ENCODE measurements around the gene CABP4. TPM values are rescaled to one million over a fixed set of nuclear protein-coding genes. Genes with fewer than 3 reads are reported as not detected.

Gene CABP4
- total RNA-seq, 4 donors from 2014 or later = 1.1 to 5.1 (median 1.8) TPM

DNA sequence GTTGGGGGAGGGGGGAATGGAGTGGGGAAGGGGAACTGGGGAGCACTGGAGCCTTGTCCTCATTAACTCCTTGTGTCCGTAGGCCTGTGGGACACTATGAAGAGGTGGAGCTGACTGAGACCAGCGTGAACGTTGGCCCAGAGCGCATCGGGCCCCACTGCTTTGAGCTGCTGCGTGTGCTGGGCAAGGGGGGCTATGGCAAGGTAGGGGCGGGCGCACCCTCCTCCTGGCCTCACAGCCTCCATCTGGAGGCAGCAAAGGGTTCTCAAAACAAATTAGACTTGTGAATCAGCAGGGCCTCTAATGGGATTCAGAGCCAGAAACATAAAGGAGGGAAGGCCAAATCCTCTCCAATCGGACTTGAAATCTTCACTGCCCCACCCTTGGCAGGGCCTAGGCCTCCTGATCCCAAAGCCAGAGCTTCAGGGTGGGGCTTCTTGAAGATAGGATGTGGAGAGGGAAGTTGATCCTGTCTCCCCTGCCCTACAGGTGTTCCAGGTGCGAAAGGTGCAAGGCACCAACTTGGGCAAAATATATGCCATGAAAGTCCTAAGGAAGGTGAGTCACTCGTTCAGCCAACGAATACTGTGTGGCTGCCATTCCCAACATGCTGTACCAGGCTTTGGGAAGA lies 26.0 kb upstream of the CABP4 start:
- TF ChIP-seq, protein P1, sequence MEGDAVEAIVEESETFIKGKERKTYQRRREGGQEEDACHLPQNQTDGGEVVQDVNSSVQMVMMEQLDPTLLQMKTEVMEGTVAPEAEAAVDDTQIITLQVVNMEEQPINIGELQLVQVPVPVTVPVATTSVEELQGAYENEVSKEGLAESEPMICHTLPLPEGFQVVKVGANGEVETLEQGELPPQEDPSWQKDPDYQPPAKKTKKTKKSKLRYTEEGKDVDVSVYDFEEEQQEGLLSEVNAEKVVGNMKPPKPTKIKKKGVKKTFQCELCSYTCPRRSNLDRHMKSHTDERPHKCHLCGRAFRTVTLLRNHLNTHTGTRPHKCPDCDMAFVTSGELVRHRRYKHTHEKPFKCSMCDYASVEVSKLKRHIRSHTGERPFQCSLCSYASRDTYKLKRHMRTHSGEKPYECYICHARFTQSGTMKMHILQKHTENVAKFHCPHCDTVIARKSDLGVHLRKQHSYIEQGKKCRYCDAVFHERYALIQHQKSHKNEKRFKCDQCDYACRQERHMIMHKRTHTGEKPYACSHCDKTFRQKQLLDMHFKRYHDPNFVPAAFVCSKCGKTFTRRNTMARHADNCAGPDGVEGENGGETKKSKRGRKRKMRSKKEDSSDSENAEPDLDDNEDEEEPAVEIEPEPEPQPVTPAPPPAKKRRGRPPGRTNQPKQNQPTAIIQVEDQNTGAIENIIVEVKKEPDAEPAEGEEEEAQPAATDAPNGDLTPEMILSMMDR (IDR thresholded peaks at IDR 0.05; ENCODE audit: low read depth) = no peak

DNA sequence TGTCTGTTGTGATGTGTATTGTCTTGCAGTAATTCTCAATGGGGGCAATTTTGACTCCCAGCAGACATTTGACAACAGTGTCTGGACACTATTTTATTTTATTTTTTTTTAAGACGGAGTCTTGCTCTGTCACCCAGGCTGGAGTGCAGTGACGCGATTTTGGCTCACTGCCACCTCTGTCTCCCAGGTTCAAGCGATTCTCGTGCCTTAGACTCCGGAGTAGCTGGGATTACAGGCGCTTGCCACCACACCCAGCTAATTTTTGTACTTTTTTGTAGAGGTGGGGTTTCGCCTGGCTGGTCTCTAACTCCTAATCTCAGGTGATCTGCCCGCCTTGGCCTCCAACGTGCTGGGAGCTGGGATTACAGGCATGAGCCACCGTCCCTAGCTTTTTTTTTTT lies 25.4 kb upstream of the CABP4 start:
- TF ChIP-seq, protein P1 (IDR thresholded peaks at IDR 0.05; ENCODE audit: low read depth) = no peak

DNA sequence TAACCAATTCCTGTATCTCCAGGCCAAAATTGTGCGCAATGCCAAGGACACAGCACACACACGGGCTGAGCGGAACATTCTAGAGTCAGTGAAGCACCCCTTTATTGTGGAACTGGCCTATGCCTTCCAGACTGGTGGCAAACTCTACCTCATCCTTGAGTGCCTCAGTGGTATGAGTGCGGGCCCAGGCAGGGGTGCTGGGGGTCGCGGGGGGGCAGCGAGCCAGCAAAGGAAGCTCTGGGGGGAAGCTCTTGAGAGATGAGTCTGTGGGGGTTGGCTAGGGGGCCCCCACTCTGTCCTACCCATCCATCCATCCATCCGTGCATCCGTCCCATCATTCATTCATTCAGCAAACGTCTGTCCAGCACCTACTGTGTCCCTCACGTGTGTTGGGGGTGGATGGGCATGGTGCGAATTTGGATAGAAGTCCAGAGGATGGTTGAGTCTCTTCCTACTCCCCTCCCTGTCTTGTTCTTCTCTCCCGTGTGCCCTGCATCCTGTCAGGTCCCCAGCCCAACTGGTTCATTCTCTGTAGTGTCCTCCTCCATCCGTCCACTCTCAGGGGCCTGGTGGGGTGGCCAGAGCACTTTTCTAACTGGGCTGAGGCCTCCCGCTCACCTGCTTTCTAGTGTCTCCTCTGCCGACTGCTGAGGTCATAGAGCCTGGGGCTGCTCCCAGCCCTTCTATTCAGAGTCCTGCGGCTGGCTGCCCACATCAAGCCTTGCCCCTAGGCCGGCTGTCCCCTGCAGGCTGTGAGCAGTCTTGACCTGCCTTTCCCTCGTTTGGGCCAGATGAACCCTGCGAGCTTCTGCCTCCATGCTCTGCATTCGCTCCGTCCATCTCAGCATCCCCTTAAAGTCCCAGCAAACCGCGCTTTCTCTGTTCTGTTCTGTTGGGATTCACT lies 23.6 kb upstream of the CABP4 start:
- TF ChIP-seq, protein P1 (IDR thresholded peaks at IDR 0.05; ENCODE audit: low read depth) = no peak

DNA sequence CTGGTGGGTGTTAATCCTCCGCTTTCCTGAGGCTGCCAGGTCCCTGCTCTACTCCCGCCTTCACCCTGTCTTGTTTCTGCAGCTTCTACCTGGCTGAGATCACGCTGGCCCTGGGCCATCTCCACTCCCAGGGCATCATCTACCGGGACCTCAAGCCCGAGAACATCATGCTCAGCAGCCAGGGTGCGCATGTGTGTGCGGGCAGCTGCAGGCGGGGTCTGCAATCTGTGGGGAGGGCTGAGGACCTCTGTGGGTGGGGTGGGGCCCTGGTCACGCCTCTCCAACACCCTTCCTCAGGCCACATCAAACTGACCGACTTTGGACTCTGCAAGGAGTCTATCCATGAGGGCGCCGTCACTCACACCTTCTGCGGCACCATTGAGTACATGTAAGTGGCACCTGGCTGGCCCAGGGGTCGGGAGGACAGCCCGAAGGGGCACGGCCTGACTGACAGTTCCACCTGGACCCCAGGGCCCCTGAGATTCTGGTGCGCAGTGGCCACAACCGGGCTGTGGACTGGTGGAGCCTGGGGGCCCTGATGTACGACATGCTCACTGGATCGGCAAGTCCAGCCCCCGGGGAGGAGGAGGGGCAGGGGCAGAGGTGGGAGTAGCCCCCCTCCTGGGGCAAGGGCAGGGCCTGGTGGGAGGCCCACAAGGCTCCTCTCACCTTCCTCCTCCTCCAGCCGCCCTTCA lies 22.4 kb upstream of the CABP4 start:
- TF ChIP-seq, protein P1 (IDR thresholded peaks at IDR 0.05; ENCODE audit: low read depth) = no peak

DNA sequence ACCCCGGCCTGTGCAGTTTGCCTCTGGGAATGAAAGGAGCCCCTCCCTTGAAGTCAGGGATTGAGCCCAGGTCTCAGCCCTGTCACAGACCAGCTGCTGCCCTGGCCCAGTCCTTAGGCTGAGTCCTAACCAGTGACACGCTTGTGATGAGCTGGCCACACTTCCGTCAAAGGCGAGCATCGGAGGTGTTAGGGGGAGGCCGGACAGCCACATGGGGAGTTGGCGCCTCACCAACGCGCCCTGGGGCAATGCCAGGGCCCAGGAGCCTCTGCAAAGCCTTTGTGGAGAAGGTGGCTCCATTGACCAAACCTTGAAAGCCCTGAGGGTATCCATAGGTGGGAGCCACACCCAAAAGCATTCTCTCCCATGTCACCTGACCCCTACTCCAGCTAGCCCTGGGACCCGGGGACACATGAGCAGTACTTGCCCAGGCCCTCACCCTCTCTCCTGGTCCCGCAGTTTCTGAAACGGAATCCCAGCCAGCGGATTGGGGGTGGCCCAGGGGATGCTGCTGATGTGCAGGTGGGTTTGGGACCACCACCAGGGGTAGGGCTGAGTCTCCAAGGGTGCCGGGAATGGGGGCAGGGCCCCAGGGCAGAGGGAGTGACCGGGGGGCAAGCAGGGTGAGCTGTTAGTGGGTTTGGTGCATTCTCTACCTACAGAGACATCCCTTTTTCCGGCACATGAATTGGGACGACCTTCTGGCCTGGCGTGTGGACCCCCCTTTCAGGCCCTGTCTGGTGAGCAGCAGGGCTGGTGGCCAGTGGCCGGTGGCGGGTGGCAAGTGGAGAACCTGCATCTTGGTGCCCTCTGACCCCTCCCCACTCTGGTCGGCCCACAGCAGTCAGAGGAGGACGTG lies 21.4 kb upstream of the CABP4 start:
- TF ChIP-seq, protein P1 (IDR thresholded peaks at IDR 0.05; ENCODE audit: low read depth) = no peak

DNA sequence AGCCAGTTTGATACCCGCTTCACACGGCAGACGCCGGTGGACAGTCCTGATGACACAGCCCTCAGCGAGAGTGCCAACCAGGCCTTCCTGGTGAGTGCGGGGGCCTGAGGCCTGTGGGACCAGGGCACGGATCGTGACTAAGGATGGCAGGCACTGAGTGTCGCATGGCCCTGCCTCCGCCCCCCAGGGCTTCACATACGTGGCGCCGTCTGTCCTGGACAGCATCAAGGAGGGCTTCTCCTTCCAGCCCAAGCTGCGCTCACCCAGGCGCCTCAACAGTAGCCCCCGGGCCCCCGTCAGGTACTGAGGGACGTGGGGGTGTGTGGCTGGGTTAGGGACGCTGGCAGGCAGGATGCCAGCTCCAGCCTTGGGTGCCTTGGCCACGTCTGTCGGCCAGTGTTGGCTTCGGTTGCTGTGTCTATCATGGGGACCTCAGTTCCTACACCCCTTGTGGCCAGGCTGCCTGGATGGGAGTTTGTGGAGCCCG lies 20.7 kb upstream of the CABP4 start:
- TF ChIP-seq, protein P1 (IDR thresholded peaks at IDR 0.05; ENCODE audit: low read depth) = no peak

Data from subcutaneous adipose tissue (tissue), 4 donors.